ENCODE measurements around the gene TAP1. TPM values are rescaled to one million over a fixed set of nuclear protein-coding genes. Genes with fewer than 3 reads are reported as not detected.

TAP1 gene
- 37.1 and 41.5 TPM in 2 replicates for total RNA-seq

GRCh38 chr6:32853541-32854375 is at the start of gene TAP1, which contains the start of gene PSMB9:
Gene TAP1 (minus strand): TSS chr6:32853704. CDS start chr6:32853636, 68 bp downstream.
Gene PSMB9 (plus strand): TSS chr6:32854192. CDS start chr6:32854230, 38 bp downstream.

GRCh38 chr6:32843979-32844838 is 9.3 kb downstream of the TAP1 start, which contains the start of gene PSMB8:
Gene PSMB8 (minus strand): TSS chr6:32844047. CDS start chr6:32843996, 51 bp downstream.

GRCh38 chr6:32838114-32838958 is 15.2 kb downstream of the TAP1 start, which contains the start of gene TAP2:
Gene TAP2 (minus strand): TSS chr6:32838739. CDS start chr6:32838233, 506 bp downstream.

GRCh38 chr6:32816746-32817204 is 36.7 kb downstream of the TAP1 start, which contains the start of gene HLA-DOB:
Gene HLA-DOB (minus strand): TSS chr6:32817002. CDS start chr6:32816951, 51 bp downstream.

Other genes with a start within 250 kb of the TAP1 start
- not detected in 2 replicates for gene HLA-DQA1, start 216.3 kb downstream of the TAP1 start, total RNA-seq
- not detected in 2 replicates for gene HLA-DQB1, start 187.0 kb downstream of the TAP1 start, total RNA-seq
- not detected in 2 replicates for gene HLA-DQA2, start 112.3 kb downstream of the TAP1 start, total RNA-seq
- not detected in 2 replicates for gene HLA-DQB2, start 90.2 kb downstream of the TAP1 start, total RNA-seq
- gene HLA-DOB, start 36.7 kb downstream of the TAP1 start, total RNA-seq: 0.09 and 0.14 TPM in 2 replicates
- gene TAP2, start 15.0 kb downstream of the TAP1 start, total RNA-seq: 15.8 and 21.7 TPM in 2 replicates
- 43.6 and 51.9 TPM in 2 replicates for gene PSMB8, start 9.7 kb downstream of the TAP1 start, total RNA-seq
- 29.2 and 31.1 TPM in 2 replicates for gene PSMB9, start 488 bp upstream of the TAP1 start, total RNA-seq
- under 0.01 and 0.71 TPM in 2 replicates for gene HLA-DMB, start 87.3 kb upstream of the TAP1 start, total RNA-seq
- 1.8 and 2.1 TPM in 2 replicates for gene HLA-DMA, start 99.4 kb upstream of the TAP1 start, total RNA-seq
- gene BRD2, start 114.9 kb upstream of the TAP1 start, total RNA-seq: 54.8 and 73.9 TPM in 2 replicates
- under 0.01 TPM in 1 of 2 replicates, not detected in the other for gene HLA-DOA, start 155.9 kb upstream of the TAP1 start, total RNA-seq
- 2.8 TPM in 1 of 2 replicates, not detected in the other for gene HLA-DPA1, start 219.9 kb upstream of the TAP1 start, total RNA-seq
- gene HLA-DPB1, start 222.3 kb upstream of the TAP1 start, total RNA-seq: 2.3 and 15.9 TPM in 2 replicates

Data from smooth muscle cell of bladder (primary cell).